Measurements from ENCODE around the gene PKDREJ.

PKDREJ gene

GRCh38 chr22:46226577-46226976 lies 36.6 kb downstream of the PKDREJ start:
- H4K91ac ChIP-seq (ENCODE audit: low read length), result no peak overlapping the region
- H4K8ac ChIP-seq (ENCODE audit: low read length), result no peak overlapping the region
- no peak overlapping the region for H3K4me2 ChIP-seq (ENCODE audit: low read length, poor library complexity, severe bottlenecking)
- H2AK5ac ChIP-seq (ENCODE audit: low read length, severe bottlenecking), result no peak overlapping the region
- H3K4me3 ChIP-seq (ENCODE audit: insufficient read depth in 1 of 2, low read depth in 1 of 2, low read length in 2 of 2), result no peak overlapping the region
- H3K36me3 ChIP-seq (ENCODE audit: control insufficient read depth in 1 of 2, insufficient read depth in 2 of 2, low read depth in 1 of 2, low read length in 2 of 2), result peaks cover 25 to 33% of the 10 kb centered on the region in 2 experiments
- no peak overlapping the region for H2BK12ac ChIP-seq (ENCODE audit: low read length in 2 of 2)
- no peak overlapping the region for H3K18ac ChIP-seq (ENCODE audit: low read depth in 1 of 2, low read length in 2 of 2)
- H3K9me3 ChIP-seq (ENCODE audit: control insufficient read depth, low read length), result no peaks in the 10 kb centered on the region
- H3K23ac ChIP-seq (ENCODE audit: low read length in 2 of 2), result no peak overlapping the region
- H3K79me1 ChIP-seq (replicated peaks; ENCODE audit: low read length, poor library complexity, severe bottlenecking), result no peaks in the 10 kb centered on the region
- no peak overlapping the region for H2BK120ac ChIP-seq (ENCODE audit: low read depth, low read length)
- no peak overlapping the region for H2AFZ ChIP-seq (ENCODE audit: low read depth, low read length)
- no peaks in the 10 kb centered on the region for H3K27me3 ChIP-seq (ENCODE audit: control insufficient read depth in 1 of 2, insufficient read depth in 1 of 2, low read length in 2 of 2)
- H2BK5ac ChIP-seq (ENCODE audit: low read depth, low read length, poor library complexity, severe bottlenecking), result no peak overlapping the region
- H3K14ac ChIP-seq (ENCODE audit: low read length in 2 of 2), result no peak overlapping the region
- H3K4me1 ChIP-seq (ENCODE audit: control insufficient read depth, insufficient read depth, low read depth, low read length), result no peaks in the 10 kb centered on the region
- H3K4ac ChIP-seq (ENCODE audit: low read depth in 1 of 2, low read length in 2 of 2), result no peak overlapping the region
- H3K9ac ChIP-seq (ENCODE audit: low read length), result no peak overlapping the region
- no peak for DNase-seq
- WGBS, result 94% methylated on average over 7 of the region's 7 CpGs
- no peak overlapping the region for H3K27ac ChIP-seq (ENCODE audit: low read length, poor library complexity, severe bottlenecking)
- H2BK15ac ChIP-seq (ENCODE audit: low read depth, poor library complexity, severe bottlenecking), result no peak overlapping the region

- WGBS, result 91% methylated on average over 7 of the region's 7 CpGs
- no peak overlapping the region for H3K4me2 ChIP-seq (ENCODE audit: low read length, poor library complexity, severe bottlenecking)
- H2AK5ac ChIP-seq (ENCODE audit: low read length, severe bottlenecking), result no peak overlapping the region
- no peak overlapping the region for H2BK12ac ChIP-seq (ENCODE audit: low read length in 2 of 2)
- no peaks in the 10 kb centered on the region for H3K9me3 ChIP-seq (ENCODE audit: control insufficient read depth, low read length)
- no peak for DNase-seq
- H4K8ac ChIP-seq (ENCODE audit: low read length), result no peak overlapping the region
- no peak overlapping the region for H3K23ac ChIP-seq (ENCODE audit: low read length in 2 of 2)
- no peak overlapping the region for H2AFZ ChIP-seq (ENCODE audit: low read depth, low read length)
- peaks cover 31 to 37% of the 10 kb centered on the region in 2 experiments for H3K36me3 ChIP-seq (ENCODE audit: control insufficient read depth in 1 of 2, insufficient read depth in 2 of 2, low read depth in 1 of 2, low read length in 2 of 2)
- H3K14ac ChIP-seq (ENCODE audit: low read length in 2 of 2), result no peak overlapping the region
- H3K4me3 ChIP-seq (ENCODE audit: insufficient read depth in 1 of 2, low read depth in 1 of 2, low read length in 2 of 2), result no peak overlapping the region
- H4K91ac ChIP-seq (ENCODE audit: low read length), result no peak overlapping the region
- no peak overlapping the region for H2BK15ac ChIP-seq (ENCODE audit: low read depth, poor library complexity, severe bottlenecking)
- no peak overlapping the region for H3K9ac ChIP-seq (ENCODE audit: low read length)
- H3K4ac ChIP-seq (ENCODE audit: low read depth in 1 of 2, low read length in 2 of 2), result no peak overlapping the region
- no peaks in the 10 kb centered on the region for H3K79me1 ChIP-seq (replicated peaks; ENCODE audit: low read length, poor library complexity, severe bottlenecking)
- no peaks in the 10 kb centered on the region for H3K27me3 ChIP-seq (ENCODE audit: control insufficient read depth in 1 of 2, insufficient read depth in 1 of 2, low read length in 2 of 2)
- no peak overlapping the region for H3K18ac ChIP-seq (ENCODE audit: low read depth in 1 of 2, low read length in 2 of 2)
- H2BK120ac ChIP-seq (ENCODE audit: low read depth, low read length), result no peak overlapping the region
- no peaks in the 10 kb centered on the region for H3K4me1 ChIP-seq (ENCODE audit: control insufficient read depth, insufficient read depth, low read depth, low read length)
- H3K27ac ChIP-seq (ENCODE audit: low read length, poor library complexity, severe bottlenecking), result no peak overlapping the region
- no peak overlapping the region for H2BK5ac ChIP-seq (ENCODE audit: low read depth, low read length, poor library complexity, severe bottlenecking)
These were observed 37.5 kb downstream of the PKDREJ start for GRCh38 chr22:46225631-46226030.

DNA sequence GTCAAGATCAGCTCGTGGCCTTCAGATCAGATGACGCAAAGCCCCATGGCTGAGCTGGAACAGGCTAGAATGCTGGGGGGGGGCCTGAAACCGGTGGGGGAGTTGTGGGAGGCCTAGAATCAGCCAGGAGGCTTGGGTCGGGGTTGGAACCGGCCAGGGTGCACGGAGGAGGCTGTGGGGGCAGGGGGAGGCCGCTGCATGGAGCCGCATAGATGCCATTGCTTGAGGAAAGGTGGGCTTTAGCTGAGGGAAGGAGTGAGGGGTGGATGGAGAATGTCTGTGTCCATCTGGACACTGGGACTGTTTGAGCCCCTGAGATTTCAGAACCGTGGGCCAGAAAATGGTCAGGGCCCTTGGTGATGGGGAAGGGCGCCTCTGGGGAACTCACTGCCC lies 38.2 kb downstream of the PKDREJ start:
- no peak overlapping the region for H4K91ac ChIP-seq (ENCODE audit: low read length)
- no peak overlapping the region for H3K27ac ChIP-seq (ENCODE audit: low read length, poor library complexity, severe bottlenecking)
- DNase-seq, result no peak
- no peak overlapping the region for H2AFZ ChIP-seq (ENCODE audit: low read depth, low read length)
- H3K4ac ChIP-seq (ENCODE audit: low read depth in 1 of 2, low read length in 2 of 2), result no peak overlapping the region
- H3K23ac ChIP-seq (ENCODE audit: low read length in 2 of 2), result no peak overlapping the region
- WGBS, result 95% methylated on average over 10 of the region's 10 CpGs
- H3K4me1 ChIP-seq (ENCODE audit: control insufficient read depth, insufficient read depth, low read depth, low read length), result no peaks in the 10 kb centered on the region
- no peak overlapping the region for H3K4me3 ChIP-seq (ENCODE audit: insufficient read depth in 1 of 2, low read depth in 1 of 2, low read length in 2 of 2)
- H3K36me3 ChIP-seq (ENCODE audit: control insufficient read depth in 1 of 2, insufficient read depth in 2 of 2, low read depth in 1 of 2, low read length in 2 of 2), result peaks cover 37 to 45% of the 10 kb centered on the region in 2 experiments
- no peak overlapping the region for H3K9ac ChIP-seq (ENCODE audit: low read length)
- no peaks in the 10 kb centered on the region for H3K9me3 ChIP-seq (ENCODE audit: control insufficient read depth, low read length)
- H2BK12ac ChIP-seq (ENCODE audit: low read length in 2 of 2), result no peak overlapping the region
- H4K8ac ChIP-seq (ENCODE audit: low read length), result no peak overlapping the region
- H2BK120ac ChIP-seq (ENCODE audit: low read depth, low read length), result no peak overlapping the region
- H3K14ac ChIP-seq (ENCODE audit: low read length in 2 of 2), result no peak overlapping the region
- H2BK15ac ChIP-seq (ENCODE audit: low read depth, poor library complexity, severe bottlenecking), result no peak overlapping the region
- H3K4me2 ChIP-seq (ENCODE audit: low read length, poor library complexity, severe bottlenecking), result no peak overlapping the region
- H3K79me1 ChIP-seq (replicated peaks; ENCODE audit: low read length, poor library complexity, severe bottlenecking), result no peaks in the 10 kb centered on the region
- no peaks in the 10 kb centered on the region for H3K27me3 ChIP-seq (ENCODE audit: control insufficient read depth in 1 of 2, insufficient read depth in 1 of 2, low read length in 2 of 2)
- H2AK5ac ChIP-seq (ENCODE audit: low read length, severe bottlenecking), result no peak overlapping the region
- no peak overlapping the region for H3K18ac ChIP-seq (ENCODE audit: low read depth in 1 of 2, low read length in 2 of 2)
- H2BK5ac ChIP-seq (ENCODE audit: low read depth, low read length, poor library complexity, severe bottlenecking), result no peak overlapping the region

GRCh38 chr22:46224044-46224897 lies 38.9 kb downstream of the PKDREJ start:
- no peak overlapping the region for H3K18ac ChIP-seq (ENCODE audit: low read depth in 1 of 2, low read length in 2 of 2)
- WGBS, result 93% methylated on average over 23 of the region's 23 CpGs
- H2BK12ac ChIP-seq (ENCODE audit: low read length in 2 of 2), result no peak overlapping the region
- no peak overlapping the region for H3K4me2 ChIP-seq (ENCODE audit: low read length, poor library complexity, severe bottlenecking)
- no peak overlapping the region for H3K27ac ChIP-seq (ENCODE audit: low read length, poor library complexity, severe bottlenecking)
- no peak overlapping the region for H3K23ac ChIP-seq (ENCODE audit: low read length in 2 of 2)
- H4K8ac ChIP-seq (ENCODE audit: low read length), result no peak overlapping the region
- DNase-seq, result no peak
- no peak overlapping the region for H3K4ac ChIP-seq (ENCODE audit: low read depth in 1 of 2, low read length in 2 of 2)
- no peak overlapping the region for H3K4me3 ChIP-seq (ENCODE audit: insufficient read depth in 1 of 2, low read depth in 1 of 2, low read length in 2 of 2)
- H2AK5ac ChIP-seq (ENCODE audit: low read length, severe bottlenecking), result no peak overlapping the region
- H2BK15ac ChIP-seq (ENCODE audit: low read depth, poor library complexity, severe bottlenecking), result no peak overlapping the region
- H3K4me1 ChIP-seq (ENCODE audit: control insufficient read depth, insufficient read depth, low read depth, low read length), result no peaks in the 10 kb centered on the region
- H3K9me3 ChIP-seq (ENCODE audit: control insufficient read depth, low read length), result no peaks in the 10 kb centered on the region
- H3K9ac ChIP-seq (ENCODE audit: low read length), result no peak overlapping the region
- no peak overlapping the region for H2BK5ac ChIP-seq (ENCODE audit: low read depth, low read length, poor library complexity, severe bottlenecking)
- H3K36me3 ChIP-seq (ENCODE audit: control insufficient read depth in 1 of 2, insufficient read depth in 2 of 2, low read depth in 1 of 2, low read length in 2 of 2), result peaks cover 43 to 51% of the 10 kb centered on the region in 2 experiments
- no peak overlapping the region for H2AFZ ChIP-seq (ENCODE audit: low read depth, low read length)
- no peaks in the 10 kb centered on the region for H3K27me3 ChIP-seq (ENCODE audit: control insufficient read depth in 1 of 2, insufficient read depth in 1 of 2, low read length in 2 of 2)
- H4K91ac ChIP-seq (ENCODE audit: low read length), result no peak overlapping the region
- no peak overlapping the region for H2BK120ac ChIP-seq (ENCODE audit: low read depth, low read length)
- no peaks in the 10 kb centered on the region for H3K79me1 ChIP-seq (replicated peaks; ENCODE audit: low read length, poor library complexity, severe bottlenecking)
- H3K14ac ChIP-seq (ENCODE audit: low read length in 2 of 2), result no peak overlapping the region

Data from mesenchymal stem cell (in vitro differentiated cells and primary cell).